ENCODE data around the gene FHAD1.
"Not testable (repeated sequence)": the region's sequence is repeated elsewhere in the genome, so short reads cannot be mapped to it uniquely, and the experiment has no call there.

FHAD1 gene

DNA sequence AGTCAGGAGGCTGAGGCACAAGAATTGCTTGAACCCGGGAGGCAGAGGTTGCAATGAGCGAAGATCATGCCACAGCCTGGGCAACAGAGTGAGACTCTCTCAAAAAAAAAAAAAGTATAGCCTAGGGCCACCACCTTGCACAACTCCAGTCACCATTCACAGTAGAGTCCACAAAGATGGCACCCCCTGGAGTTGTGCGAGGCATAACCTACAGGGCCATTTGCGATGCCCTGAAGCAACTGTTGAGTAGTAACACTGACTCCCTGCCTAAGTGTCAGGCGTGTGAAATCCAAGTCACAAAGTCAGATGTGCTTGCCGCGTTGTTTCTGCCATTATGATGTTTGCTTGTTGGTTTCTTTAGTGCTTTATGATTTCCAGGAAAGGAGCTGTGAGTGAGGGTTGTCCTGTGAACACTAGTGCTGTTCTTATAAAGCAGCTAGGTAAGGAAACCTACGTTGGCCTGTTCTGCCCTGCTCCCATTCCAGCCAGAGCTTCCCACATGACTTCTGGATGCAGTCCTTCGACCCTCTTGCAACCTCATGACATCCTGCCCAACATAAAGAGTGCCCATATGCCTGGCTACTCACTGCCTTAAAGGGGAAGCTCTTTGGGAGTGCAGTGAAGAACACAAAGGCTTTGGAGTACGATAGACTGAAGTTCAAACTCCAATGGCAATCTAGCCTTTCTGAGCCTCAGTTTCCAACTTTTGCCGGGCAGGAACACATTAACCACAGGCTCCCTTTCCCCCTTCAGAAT lies 29.8 kb downstream of the FHAD1 start:
- no peak for DNase-seq (ENCODE audit: low spot score)

DNA sequence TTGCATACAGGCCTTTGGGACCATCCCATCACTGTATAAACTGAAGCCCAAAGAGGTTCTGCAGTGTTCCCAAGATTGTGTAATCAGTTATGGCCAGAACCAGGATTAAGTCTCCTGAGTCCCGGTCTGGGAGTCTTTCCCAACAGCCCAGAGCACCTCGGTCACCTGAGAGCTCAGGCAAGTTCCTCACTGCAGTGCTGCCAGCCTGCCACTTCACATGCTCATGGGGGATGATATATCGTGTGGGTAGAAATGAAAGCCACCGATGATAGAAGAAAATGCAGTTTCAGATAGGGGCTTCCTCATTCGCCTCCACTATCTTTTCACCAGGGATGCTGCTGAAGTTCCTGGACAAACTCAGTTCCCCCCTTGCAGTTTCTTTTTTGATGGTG lies 30.4 kb downstream of the FHAD1 start:
- no peak for DNase-seq (ENCODE audit: low spot score)

GRCh38 chr1:15277933-15278332 lies 30.9 kb downstream of the FHAD1 start:
- DNase-seq (ENCODE audit: low spot score) = no peak

DNA sequence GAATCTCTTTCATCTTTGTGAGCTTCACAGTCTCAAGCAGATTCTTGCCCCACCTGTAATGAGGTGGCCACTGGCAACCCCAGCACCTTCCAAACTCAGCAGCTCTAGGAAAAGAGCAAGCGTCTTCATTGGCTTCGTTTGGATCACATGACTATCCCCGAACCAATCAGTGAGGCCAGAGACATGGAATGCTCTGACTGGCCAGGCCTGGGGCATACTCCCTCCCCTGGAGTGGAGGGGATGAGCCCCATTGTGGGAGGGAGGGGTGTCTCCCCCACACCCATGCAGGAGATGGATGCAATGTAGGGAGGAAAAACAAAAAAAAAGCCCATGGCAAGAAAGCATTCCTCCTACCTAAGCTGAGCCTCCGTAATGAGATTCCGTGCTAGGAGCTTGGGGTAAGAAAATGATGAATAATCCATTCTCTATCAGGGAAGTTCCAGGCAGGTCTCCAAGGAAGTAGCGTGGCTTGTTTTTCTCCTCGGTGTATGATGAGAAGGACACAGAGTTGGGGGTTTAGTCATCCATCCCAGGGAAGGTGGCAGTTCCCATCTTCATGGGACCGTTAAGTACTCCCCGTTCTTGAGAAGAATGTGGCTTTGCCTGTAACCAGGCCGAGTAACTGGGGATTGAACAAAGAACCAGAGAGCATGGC lies 32.7 kb downstream of the FHAD1 start:
- DNase-seq (ENCODE audit: low spot score) = no peak

DNA sequence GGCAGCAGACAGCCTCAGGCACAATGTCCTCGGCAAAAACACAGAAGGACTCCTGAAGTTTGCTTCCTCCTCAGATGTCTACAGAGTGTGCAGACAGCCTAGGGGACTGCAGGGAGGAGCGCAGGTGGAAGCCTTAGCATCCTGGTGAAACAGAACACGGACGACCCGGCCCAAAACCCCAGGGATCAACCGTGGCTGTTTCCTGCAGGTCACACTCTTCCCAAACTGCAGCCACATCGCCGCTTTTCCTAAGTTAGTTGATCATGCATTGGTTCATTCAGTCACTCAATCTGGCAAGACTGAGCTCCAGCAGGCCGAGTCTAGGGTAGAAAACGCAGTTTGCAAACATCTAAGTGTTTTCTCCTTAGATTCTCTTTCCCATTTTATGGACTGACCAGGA lies 33.4 kb downstream of the FHAD1 start:
- DNase-seq (ENCODE audit: low spot score) = no peak

- DNase-seq (ENCODE audit: low spot score) = peak; percentile 22
These were observed 35.0 kb downstream of the FHAD1 start for GRCh38 chr1:15282038-15282437.

- peak; percentile 87 for DNase-seq (ENCODE audit: low spot score)
These were observed 35.9 kb downstream of the FHAD1 start for GRCh38 chr1:15282810-15283474.

- DNase-seq (ENCODE audit: low spot score) = no peak
These were observed 36.5 kb downstream of the FHAD1 start for GRCh38 chr1:15283526-15283925.

- no peak for DNase-seq (ENCODE audit: low spot score)
These were observed 39.4 kb downstream of the FHAD1 start for GRCh38 chr1:15286452-15286851.

- no peak for DNase-seq (ENCODE audit: low spot score)
These were observed 40.3 kb downstream of the FHAD1 start for GRCh38 chr1:15287035-15287979.

DNA sequence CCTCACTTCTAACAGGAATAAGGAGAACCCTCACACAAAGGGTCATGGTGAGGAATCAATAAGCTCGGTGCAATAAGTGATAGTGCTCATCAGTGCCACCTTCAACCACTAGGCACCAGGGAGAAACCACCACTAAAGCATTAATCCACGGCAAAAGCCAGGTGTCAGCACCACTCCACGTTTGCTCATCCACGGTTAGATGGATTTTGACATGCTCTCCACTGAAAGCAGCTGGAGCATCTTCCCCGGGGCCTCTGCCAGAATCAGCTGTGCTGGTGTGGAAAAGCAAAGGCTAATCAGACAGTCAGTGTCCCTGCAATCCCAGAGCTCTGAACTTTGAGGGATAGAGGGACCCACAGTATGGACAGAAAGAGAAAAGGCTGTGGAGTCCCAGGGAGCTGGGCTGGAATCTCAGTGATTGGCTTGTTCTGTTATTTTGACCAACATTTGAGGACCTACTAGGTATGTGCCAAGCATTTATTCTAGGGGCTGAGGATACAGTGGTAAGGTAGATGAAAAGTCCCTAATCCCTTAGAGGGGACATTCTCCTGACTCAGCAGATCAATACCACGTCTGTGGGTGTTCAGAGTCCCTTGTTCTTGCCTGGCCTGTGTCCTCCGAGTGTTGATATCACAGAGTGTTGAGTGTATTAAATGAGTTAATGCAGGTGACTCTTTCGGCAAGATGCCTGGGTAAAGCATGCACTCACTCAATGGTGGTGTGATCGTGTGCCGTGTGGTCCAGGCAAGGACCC lies 41.3 kb downstream of the FHAD1 start:
- no peak for DNase-seq (ENCODE audit: low spot score)

GRCh38 chr1:15289251-15289651 lies 42.2 kb downstream of the FHAD1 start:
- no peak for DNase-seq (ENCODE audit: low spot score)

DNA sequence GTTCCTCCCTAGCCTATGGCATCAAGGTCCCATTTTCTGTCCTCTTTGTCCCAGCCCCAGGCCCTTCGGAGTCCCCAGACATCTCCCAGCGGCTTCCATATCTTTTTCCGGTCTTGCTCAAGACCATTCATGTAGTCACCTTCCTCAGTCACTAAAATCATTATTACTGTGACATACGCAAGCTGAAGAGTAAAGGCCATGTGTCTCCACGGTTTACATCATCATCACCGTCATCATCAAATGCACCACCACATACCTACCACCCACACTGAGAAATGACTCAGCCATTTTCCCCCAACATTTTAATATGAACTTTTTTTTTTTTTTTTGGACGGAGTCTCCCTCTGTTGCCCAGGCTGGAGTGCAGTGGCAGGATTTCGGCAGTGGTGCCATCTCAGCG lies 43.4 kb downstream of the FHAD1 start:
- no peak for DNase-seq (ENCODE audit: low spot score)

DNA sequence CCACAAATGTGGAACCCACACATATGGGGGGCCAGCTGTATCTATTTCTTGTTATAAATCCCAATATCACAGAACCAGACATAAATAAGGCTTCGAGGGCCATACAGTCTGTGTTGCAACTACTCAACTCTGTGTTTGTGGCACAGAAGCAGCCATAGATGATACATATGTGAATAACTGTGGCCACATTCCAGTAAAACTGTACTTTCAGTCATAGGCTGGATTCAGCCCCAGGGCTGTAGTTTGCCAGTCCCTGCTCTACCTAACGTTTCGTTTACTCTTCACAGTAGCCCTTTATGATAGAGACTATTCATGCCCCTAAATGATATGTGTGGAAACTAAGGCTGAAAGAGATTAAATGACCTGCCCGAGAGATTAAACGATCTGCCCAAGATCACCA lies 48.7 kb downstream of the FHAD1 start:
- DNase-seq (ENCODE audit: low spot score) = no peak

- DNase-seq (ENCODE audit: low spot score) = no peak
These were observed 49.7 kb downstream of the FHAD1 start for GRCh38 chr1:15296585-15297321.

GRCh38 chr1:15297975-15298374 lies 51.0 kb downstream of the FHAD1 start:
- not testable (repeated sequence) for DNase-seq (ENCODE audit: low spot score)

DNA sequence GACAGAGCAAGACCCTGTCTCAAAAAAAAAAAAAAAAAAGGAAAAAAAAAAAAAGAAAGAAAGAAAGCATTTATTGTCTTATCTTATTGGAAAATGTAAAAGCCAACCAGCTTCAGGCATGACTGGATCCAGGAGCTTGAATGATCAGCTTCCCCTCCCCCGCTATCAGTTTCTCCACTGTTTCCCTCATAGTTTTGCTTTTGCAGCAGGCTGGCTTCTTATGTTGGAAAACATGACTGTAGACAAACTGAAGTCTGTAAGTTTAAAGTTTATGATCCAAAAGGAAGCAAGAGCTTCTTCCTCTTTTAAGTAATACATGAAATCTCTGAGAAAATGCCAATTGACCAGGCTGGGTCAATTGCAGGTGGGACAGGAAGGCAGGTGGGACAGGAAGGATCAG lies 52.2 kb downstream of the FHAD1 start:
- no peak for DNase-seq (ENCODE audit: low spot score)

DNA sequence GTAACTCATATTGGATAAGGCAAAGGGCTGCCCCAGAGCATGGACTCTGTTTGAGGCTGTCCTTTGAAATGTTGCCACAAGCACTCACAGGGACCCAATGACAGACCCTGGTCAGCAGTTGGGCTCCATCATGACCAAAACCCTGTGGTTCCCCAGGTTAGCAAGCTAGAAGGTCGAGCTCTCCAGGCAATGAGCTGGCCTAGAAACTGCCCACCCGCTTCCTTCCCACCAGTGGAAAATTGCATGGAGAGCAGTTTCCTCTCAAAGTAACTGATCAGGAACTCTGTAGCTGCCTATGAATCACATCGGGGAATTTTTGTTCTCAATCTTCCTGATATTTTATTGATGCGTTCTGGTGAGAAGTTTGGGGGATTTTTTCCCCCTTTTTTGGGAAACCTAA lies 52.8 kb downstream of the FHAD1 start:
- no peak for DNase-seq (ENCODE audit: low spot score)

DNA sequence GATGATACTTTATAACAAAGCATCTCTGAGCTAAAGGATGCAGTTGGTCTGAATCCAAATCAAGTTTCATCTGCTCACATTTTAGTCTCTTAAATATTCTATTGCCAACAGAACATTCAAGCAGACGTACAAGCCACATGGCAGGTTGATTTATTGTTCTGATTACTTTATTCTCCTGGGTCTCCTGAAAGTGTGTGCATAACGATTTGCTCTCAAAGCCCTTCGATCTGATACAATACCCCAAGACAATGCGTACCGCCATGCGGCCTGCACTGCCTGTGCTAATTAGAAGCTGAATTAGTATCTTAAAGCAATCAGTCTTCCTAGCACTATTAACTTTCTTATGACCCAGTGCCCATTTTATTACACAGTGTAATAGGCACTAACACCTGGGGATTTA lies 56.9 kb downstream of the FHAD1 start:
- no peak for DNase-seq (ENCODE audit: low spot score)

DNA sequence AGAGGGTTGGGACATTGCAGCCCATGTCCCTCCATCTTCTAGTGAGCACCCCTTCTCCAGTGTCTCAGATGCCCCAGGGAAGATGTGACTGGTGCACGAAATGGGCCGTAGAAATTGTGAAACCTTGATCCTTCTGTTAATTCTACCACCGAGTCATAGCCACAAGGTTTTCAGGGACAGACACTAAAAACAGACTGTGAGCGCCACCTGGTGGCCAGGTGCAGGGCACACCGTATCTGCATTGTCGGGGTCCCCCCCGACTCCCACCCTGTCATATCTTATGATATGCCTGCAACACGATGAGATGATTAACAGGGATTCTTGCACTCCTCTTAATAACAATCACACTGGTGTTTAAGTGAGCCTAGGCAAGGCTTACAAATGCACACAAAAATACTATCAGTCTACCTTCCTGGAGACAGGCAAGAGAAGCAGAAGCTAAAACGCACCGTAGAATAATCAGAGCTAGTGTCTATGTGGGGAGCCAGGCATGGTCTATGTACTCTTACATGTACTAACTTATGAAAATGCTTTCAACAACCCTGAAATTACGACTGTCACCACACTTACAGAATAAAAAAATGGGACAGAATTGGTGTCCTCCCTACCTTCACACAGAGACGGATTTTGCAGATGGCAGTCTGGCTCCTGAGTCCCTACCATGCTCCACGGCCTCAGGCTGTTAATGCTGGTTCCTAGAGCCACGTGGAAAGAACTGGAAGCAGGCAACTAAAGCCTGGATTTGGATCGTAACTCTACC lies 57.9 kb downstream of the FHAD1 start:
- peak; percentile 72 for DNase-seq (ENCODE audit: low spot score)

Measured in cerebellar cortex (tissue), 1 donor.